K562 (cell line): Measurements from ENCODE around the gene RABEPK.
"Not testable (repeated sequence)": the region's sequence is repeated elsewhere in the genome, so short reads cannot be mapped to it uniquely, and the experiment has no call there.

Experiments
- BRCA1 ChIP-seq, 2 experiments: fragments of 450-650 bp in 1 of 2; sonication (generic) in 1 of 2; formaldehyde crosslinking in 1 of 2; IDR thresholded peaks; 2 replicates each; pipeline versions ENCODE4 v1.5.0 to v1.6.1; 2017 to 2020; ENCODE audit warnings: mild to moderate bottlenecking in 1 of 2, missing genetic modification reagents in 1 of 2
- CEBPZ ChIP-seq: fragments of 150-350 bp; IDR thresholded peaks from 2 replicates; pipeline ENCODE4 v1.6.1; 2014; ENCODE audit warnings: low read depth, mild to moderate bottlenecking, low read length, borderline replicate concordance
- CHD2 ChIP-seq: IDR thresholded peaks from 2 replicates; pipeline ENCODE4 v1.6.1; 2011; ENCODE audit warnings: low read depth, low read length
- FOXM1 ChIP-seq, 2 experiments: fragments of 450-650 bp in 1 of 2; sonication (generic) in 1 of 2; formaldehyde crosslinking in 1 of 2; IDR thresholded peaks; 2 replicates each; pipeline versions ENCODE4 v1.6.1 to v1.9.0; 2017 to 2022; ENCODE audit warnings: low read depth in 2 of 2, mild to moderate bottlenecking in 2 of 2, missing genetic modification reagents in 1 of 2, moderate library complexity in 1 of 2
- GABPB1 ChIP-seq: sonication (generic); formaldehyde crosslinking; IDR thresholded peaks from 2 replicates; pipeline ENCODE4 v1.8.0; 2022; ENCODE audit warnings: mild to moderate bottlenecking, missing genetic modification reagents
- KLF16 ChIP-seq: IDR thresholded peaks from 2 replicates; pipeline ENCODE4 v1.6.1; 2016; ENCODE audit warnings: antibody characterized with exemption
- PBX2 ChIP-seq, 2 experiments: IDR thresholded peaks in 1 of 2; conservative IDR thresholded peaks in 1 of 2; 2 replicates each; pipeline ENCODE4 v1.6.1; 2016; ENCODE audit warnings: low read depth in 2 of 2, mild to moderate bottlenecking in 1 of 2, missing compliant biosample characterization in 1 of 2, missing genetic modification characterization in 1 of 2, moderate library complexity in 1 of 2
- ZNF436 ChIP-seq: fragments of 250-450, 450-650 bp; sonication (Bioruptor Pico); formaldehyde crosslinking; IDR thresholded peaks from 2 replicates; pipeline ENCODE4 v1.7.0; 2020; ENCODE audit warnings: mild to moderate bottlenecking
- ZNF668 ChIP-seq: fragments of 250-450 bp; sonication (Bioruptor Pico); IDR thresholded peaks from 2 replicates; pipeline ENCODE4 v1.8.0; 2022; ENCODE audit warnings: mild to moderate bottlenecking, inconsistent platforms
- ZZZ3 ChIP-seq: fragments of 450-650 bp; IDR thresholded peaks from 2 replicates; pipeline ENCODE4 v1.6.1; 2016; ENCODE audit warnings: antibody characterized with exemption, mild to moderate bottlenecking, moderate library complexity
- TF ChIP-seq, protein P1 (sequence below), 3 experiments: IDR thresholded peaks in 2 of 3; conservative IDR thresholded peaks in 1 of 3; 2 replicates each; pipeline ENCODE4 v1.5.1; 2011 to 2012; ENCODE audit warnings: low read length in 3 of 3, mild to moderate bottlenecking in 3 of 3, control low read depth in 2 of 3, improper control_type of control experiment in 1 of 3, inconsistent platforms in 1 of 3, low read depth in 1 of 3, mixed read lengths in 1 of 3, moderate library complexity in 1 of 3; ENCODE audit not compliant: insufficient read depth in 2 of 3

GRCh38 chr9:125162891-125163290 lies 37.5 kb upstream of the RABEPK start:
- not testable (repeated sequence) for TF ChIP-seq PBX2 (CRISPR knock-in tag; IDR thresholded peaks at IDR 0.05; ENCODE audit: low read depth); PBX2 (tag; conservative IDR thresholded peaks at IDR 0.05; ENCODE audit: low read depth); FOXM1 (IDR thresholded peaks at IDR 0.05; ENCODE audit: low read depth); FOXM1 (CRISPR knock-in tag; IDR thresholded peaks at IDR 0.05; ENCODE audit: low read depth); ZNF668; ZZZ3; BRCA1 (IDR thresholded peaks at IDR 0.05); BRCA1 (CRISPR knock-in tag; IDR thresholded peaks at IDR 0.05); CHD2; CEBPZ; ZNF436 (CRISPR knock-in tag); KLF16; GABPB1 (CRISPR knock-in tag)
- TF ChIP-seq, protein P1, sequence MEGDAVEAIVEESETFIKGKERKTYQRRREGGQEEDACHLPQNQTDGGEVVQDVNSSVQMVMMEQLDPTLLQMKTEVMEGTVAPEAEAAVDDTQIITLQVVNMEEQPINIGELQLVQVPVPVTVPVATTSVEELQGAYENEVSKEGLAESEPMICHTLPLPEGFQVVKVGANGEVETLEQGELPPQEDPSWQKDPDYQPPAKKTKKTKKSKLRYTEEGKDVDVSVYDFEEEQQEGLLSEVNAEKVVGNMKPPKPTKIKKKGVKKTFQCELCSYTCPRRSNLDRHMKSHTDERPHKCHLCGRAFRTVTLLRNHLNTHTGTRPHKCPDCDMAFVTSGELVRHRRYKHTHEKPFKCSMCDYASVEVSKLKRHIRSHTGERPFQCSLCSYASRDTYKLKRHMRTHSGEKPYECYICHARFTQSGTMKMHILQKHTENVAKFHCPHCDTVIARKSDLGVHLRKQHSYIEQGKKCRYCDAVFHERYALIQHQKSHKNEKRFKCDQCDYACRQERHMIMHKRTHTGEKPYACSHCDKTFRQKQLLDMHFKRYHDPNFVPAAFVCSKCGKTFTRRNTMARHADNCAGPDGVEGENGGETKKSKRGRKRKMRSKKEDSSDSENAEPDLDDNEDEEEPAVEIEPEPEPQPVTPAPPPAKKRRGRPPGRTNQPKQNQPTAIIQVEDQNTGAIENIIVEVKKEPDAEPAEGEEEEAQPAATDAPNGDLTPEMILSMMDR (IDR thresholded peaks at IDR 0.05 in 2 of 3, conservative IDR thresholded peaks at IDR 0.05 in 1 of 3; ENCODE audit: insufficient read depth in 2 of 3, low read depth in 1 of 3, low read length in 3 of 3): not testable (repeated sequence)
